Hepatocyte (in vitro differentiated cells): ENCODE data around the gene ARHGAP26. TPM values are rescaled to one million over a fixed set of nuclear protein-coding genes. Genes with fewer than 3 reads are reported as not detected.

Experiments
- DNase-seq: peaks from one replicate; pipeline ENCODE4 v3.0.0-alpha.2; 2016; ENCODE audit warnings: low spot score
- H2AFZ ChIP-seq: fragments of 200-600 bp; sonication (generic); 2 replicates; pipeline ENCODE4 v1.6.0; 2016; ENCODE audit warnings: antibody characterized with exemption, mild to moderate bottlenecking
- H3K27ac ChIP-seq: fragments of 200-600 bp; sonication (generic); 2 replicates; pipeline ENCODE4 v1.5.1; 2016; ENCODE audit warnings: mild to moderate bottlenecking
- H3K27me3 ChIP-seq: fragments of 200-600 bp; sonication (generic); 2 replicates; pipeline ENCODE4 v1.6.1; 2016
- H3K36me3 ChIP-seq: fragments of 200-600 bp; sonication (generic); replicated peaks from 2 replicates; pipeline ENCODE4 v1.5.1; 2016; ENCODE audit warnings: low read depth; ENCODE audit not compliant: insufficient read depth
- H3K4me1 ChIP-seq: fragments of 200-600 bp; sonication (generic); 2 replicates; pipeline ENCODE4 v1.5.1; 2016; ENCODE audit warnings: mild to moderate bottlenecking, moderate library complexity; ENCODE audit not compliant: insufficient read depth
- H3K4me2 ChIP-seq: fragments of 200-600 bp; sonication (generic); 2 replicates; pipeline ENCODE4 v1.6.0; 2016
- H3K4me3 ChIP-seq: fragments of 200-600 bp; sonication (generic); 2 replicates; pipeline ENCODE4 v1.5.1; 2016; ENCODE audit warnings: mild to moderate bottlenecking
- H3K79me2 ChIP-seq: fragments of 200-600 bp; sonication (generic); 2 replicates; pipeline ENCODE4 v1.6.0; 2017; ENCODE audit warnings: mild to moderate bottlenecking
- H3K9me2 ChIP-seq: fragments of 200-600 bp; sonication (generic); replicated peaks from 2 replicates; pipeline ENCODE4 v1.6.0; 2017; ENCODE audit warnings: mild to moderate bottlenecking; ENCODE audit not compliant: insufficient read depth
- H3K9me3 ChIP-seq: fragments of 200-600 bp; sonication (generic); 2 replicates; pipeline ENCODE4 v1.5.1; 2016; ENCODE audit warnings: low read depth, mild to moderate bottlenecking
- H4K20me1 ChIP-seq: fragments of 200-600 bp; sonication (generic); 2 replicates; pipeline ENCODE4 v1.6.0; 2016; ENCODE audit warnings: mild to moderate bottlenecking; ENCODE audit not compliant: insufficient read depth, poor library complexity, severe bottlenecking
- EZH2 ChIP-seq: fragments of 200-600 bp; sonication (generic); IDR thresholded peaks from 2 replicates; pipeline ENCODE4 v1.6.1; 2016; ENCODE audit warnings: antibody characterized with exemption, mild to moderate bottlenecking, borderline replicate concordance
- EZH2phosphoT487 ChIP-seq: fragments of 200-600 bp; sonication (generic); IDR thresholded peaks from one replicate; pipeline ENCODE4 v1.6.1; 2018; ENCODE audit warnings: antibody characterized with exemption, mild to moderate bottlenecking, low read depth, moderate library complexity; ENCODE audit not compliant: unreplicated experiment, severe bottlenecking
- WGBS: methylation state at CpG from one replicate; pipeline ENCODE4 v1.1.6; 2016; ENCODE audit warnings: low lambda C conversion rate; ENCODE audit errors: missing lambda C conversion rate; 5-methylcytosine and 5-hydroxymethylcytosine counted together
- polyA plus RNA-seq: library from polyadenylated mRNA; unstranded; fragments of >200 nt; fragmentation: Nextera tagmentation; extraction: Ambion mirVana; gene quantifications from 2 replicates; pipeline ENCODE4 v1.2.1, GENCODE V29; 2016
- total RNA-seq: library from RNA; depleted of rRNA; stranded (reverse); fragments of >200 nt; gene quantifications from 2 replicates; pipeline ENCODE4 v1.2.3, GENCODE V29; 2014
- TF ChIP-seq, protein P1 (sequence below): fragments of 200-600 bp; sonication (generic); IDR thresholded peaks from 2 replicates; pipeline ENCODE4 v1.5.1; 2016; ENCODE audit warnings: antibody characterized with exemption, mild to moderate bottlenecking; ENCODE audit not compliant: poor library complexity

The ARHGAP26 gene
- total and polyA plus RNA-seq, 2 experiments from 2014 or later = 16.5 to 19.8 TPM

DNA sequence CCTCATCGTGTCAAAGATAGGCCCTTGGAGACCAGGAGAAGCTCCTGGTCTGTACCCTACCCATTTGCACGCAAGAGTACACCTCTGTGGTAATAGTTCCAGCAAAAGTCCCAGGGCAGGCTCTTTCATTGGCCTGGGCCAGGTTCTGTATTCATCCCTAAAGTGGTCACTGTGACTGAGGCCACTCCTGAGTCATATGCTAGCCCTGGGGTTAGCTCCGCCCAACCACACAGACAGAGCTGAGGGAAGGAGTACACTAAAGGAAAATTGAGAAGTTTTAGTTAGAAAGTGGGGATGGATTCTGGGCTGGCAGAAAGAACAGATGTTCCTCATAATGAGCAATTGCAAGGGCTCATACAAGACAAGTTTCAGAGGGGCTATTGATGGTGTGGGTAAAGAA, 206.7 kb downstream of the ARHGAP26 start:
- no peaks in the 10 kb centered on the region for H3K9me2 ChIP-seq
- H3K4me2 ChIP-seq = no peak overlapping the region
- no peak for DNase-seq
- TF ChIP-seq, protein P1, sequence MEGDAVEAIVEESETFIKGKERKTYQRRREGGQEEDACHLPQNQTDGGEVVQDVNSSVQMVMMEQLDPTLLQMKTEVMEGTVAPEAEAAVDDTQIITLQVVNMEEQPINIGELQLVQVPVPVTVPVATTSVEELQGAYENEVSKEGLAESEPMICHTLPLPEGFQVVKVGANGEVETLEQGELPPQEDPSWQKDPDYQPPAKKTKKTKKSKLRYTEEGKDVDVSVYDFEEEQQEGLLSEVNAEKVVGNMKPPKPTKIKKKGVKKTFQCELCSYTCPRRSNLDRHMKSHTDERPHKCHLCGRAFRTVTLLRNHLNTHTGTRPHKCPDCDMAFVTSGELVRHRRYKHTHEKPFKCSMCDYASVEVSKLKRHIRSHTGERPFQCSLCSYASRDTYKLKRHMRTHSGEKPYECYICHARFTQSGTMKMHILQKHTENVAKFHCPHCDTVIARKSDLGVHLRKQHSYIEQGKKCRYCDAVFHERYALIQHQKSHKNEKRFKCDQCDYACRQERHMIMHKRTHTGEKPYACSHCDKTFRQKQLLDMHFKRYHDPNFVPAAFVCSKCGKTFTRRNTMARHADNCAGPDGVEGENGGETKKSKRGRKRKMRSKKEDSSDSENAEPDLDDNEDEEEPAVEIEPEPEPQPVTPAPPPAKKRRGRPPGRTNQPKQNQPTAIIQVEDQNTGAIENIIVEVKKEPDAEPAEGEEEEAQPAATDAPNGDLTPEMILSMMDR = no peak
- H3K9me3 ChIP-seq = no peaks in the 10 kb centered on the region
- no peaks in the 10 kb centered on the region for H3K79me2 ChIP-seq
- no peaks in the 10 kb centered on the region for H4K20me1 ChIP-seq
- no peak overlapping the region for H2AFZ ChIP-seq
- 93% methylated on average over 3 of the region's 3 CpGs for WGBS
- H3K4me1 ChIP-seq = peaks cover 8% of the 10 kb centered on the region
- H3K27me3 ChIP-seq = no peaks in the 10 kb centered on the region
- H3K36me3 ChIP-seq = no peaks in the 10 kb centered on the region
- H3K4me3 ChIP-seq = no peak overlapping the region
- H3K27ac ChIP-seq = no peak overlapping the region

DNA sequence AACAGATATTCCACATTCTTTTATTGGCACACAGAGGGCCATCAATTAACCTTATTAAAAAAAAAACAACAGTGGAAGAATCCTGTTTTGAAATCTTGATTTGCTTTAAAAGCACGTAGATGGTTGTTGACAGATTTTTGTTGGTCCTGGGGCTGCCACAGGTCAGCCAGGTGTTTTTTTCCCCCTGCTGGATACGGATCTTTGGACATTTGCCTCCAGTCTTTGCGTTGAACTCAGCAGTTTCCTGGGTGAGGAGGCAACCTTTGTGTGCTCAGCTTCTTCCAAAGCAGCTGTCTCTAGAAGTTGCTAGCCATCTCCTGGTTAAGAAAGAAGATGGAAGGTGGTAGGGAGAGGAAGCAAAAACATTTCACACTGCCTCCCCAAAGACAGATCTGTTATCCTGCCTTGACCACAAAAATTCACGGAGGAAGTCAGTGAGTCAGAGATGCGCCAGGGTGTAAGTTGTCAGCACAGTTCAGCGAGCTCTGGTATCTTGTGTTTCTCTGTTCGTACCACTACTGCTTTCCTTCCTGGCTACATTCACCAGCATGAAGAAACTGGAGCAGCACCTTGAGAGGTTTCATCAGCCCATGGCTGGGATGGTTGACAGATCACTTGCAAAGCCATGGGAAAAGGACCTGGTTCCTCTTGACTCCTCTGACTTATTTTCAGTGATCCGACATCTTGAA, 207.3 kb downstream of the ARHGAP26 start:
- Histone ChIP-seq H3K36me3 (no peaks in the 10 kb centered on the region), H3K4me3 (no peak overlapping the region), H3K4me1 (peaks cover 14% of the 10 kb centered on the region), H3K9me3 (no peaks in the 10 kb centered on the region), H3K27ac (no peak overlapping the region), H3K4me2 (no peak overlapping the region), H3K79me2 (no peaks in the 10 kb centered on the region), H3K9me2 (no peaks in the 10 kb centered on the region), H4K20me1 (no peaks in the 10 kb centered on the region), H2AFZ (no peak overlapping the region), H3K27me3 (no peaks in the 10 kb centered on the region)
- 82% methylated on average over 8 of the region's 8 CpGs for WGBS
- TF ChIP-seq, protein P1 = no peak
- TF ChIP-seq EZH2 = no peak
- no peak for TF ChIP-seq EZH2phosphoT487
- no peak for DNase-seq

DNA sequence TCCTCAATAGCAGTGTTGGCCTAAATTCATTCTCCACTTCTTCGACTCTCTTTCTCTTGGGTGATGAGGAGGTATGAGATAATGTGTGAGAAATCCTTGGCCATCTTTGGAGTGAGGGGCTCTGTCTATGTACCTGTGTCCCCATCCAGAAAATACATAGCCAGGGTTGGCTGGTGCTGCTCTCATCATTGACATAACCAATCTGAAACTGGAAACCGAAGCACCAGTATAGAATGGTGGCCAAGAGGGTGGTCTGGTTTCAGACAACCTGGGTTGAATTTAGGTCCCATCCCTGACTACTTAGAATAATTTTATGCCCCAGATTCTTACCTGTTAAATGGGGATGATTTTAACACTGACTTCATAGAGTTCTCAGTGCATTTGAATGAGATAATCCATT, 208.1 kb downstream of the ARHGAP26 start:
- Histone ChIP-seq H3K27ac (no peak overlapping the region), H3K4me1 (peaks cover 19% of the 10 kb centered on the region), H3K4me3 (no peak overlapping the region), H2AFZ (no peak overlapping the region), H3K36me3 (no peaks in the 10 kb centered on the region), H4K20me1 (no peaks in the 10 kb centered on the region), H3K9me2 (no peaks in the 10 kb centered on the region), H3K4me2 (no peak overlapping the region), H3K79me2 (no peaks in the 10 kb centered on the region), H3K27me3 (no peaks in the 10 kb centered on the region), H3K9me3 (no peaks in the 10 kb centered on the region)
- 100% methylated on average over 2 of the region's 2 CpGs for WGBS
- DNase-seq = no peak
- TF ChIP-seq EZH2 (no peak), EZH2phosphoT487 (no peak)

DNA sequence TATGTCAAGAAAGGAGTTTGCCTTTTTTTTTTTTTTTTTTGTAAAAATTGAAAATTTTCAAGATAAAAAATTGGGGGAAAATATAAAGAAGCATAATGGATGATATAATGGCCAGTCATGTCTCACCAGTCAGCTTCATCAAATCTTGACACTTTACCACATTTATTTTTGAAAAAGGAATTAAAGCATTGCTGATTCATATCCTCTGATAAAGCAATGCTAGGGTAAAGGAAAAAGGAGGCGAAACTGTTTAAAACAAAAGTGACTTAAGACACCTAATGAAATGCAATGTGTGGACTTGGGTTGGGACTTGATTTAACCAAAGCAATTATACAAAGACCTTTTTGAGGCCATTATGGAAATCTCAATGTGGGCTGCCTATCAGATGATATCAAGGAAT, 208.5 kb downstream of the ARHGAP26 start:
- WGBS = 100% methylated on average over 1 of the region's 1 CpG
- Histone ChIP-seq H3K4me1 (peaks cover 19% of the 10 kb centered on the region), H3K4me3 (no peak overlapping the region), H3K27ac (no peak overlapping the region), H2AFZ (no peak overlapping the region), H3K9me3 (no peaks in the 10 kb centered on the region), H4K20me1 (no peaks in the 10 kb centered on the region), H3K36me3 (no peaks in the 10 kb centered on the region), H3K79me2 (no peaks in the 10 kb centered on the region), H3K27me3 (no peaks in the 10 kb centered on the region), H3K9me2 (no peaks in the 10 kb centered on the region), H3K4me2 (no peak overlapping the region)
- TF ChIP-seq EZH2 = no peak
- no peak for TF ChIP-seq EZH2phosphoT487
- TF ChIP-seq, protein P1 = no peak
- DNase-seq = no peak
